Measurements from ENCODE around the gene MAPKAP1. TPM values are rescaled to one million over a fixed set of nuclear protein-coding genes. Genes with fewer than 3 reads are reported as not detected.
A peak's percentile ranks its signal among the peaks of the same experiment; 100 is the strongest.

MAPKAP1 gene
- total and polyA plus RNA-seq, 2 of the 13 experiments (the other 11 are each of a cell fraction or from before 2014, with no cell fraction given) = 45.0 to 64.3 TPM

DNA sequence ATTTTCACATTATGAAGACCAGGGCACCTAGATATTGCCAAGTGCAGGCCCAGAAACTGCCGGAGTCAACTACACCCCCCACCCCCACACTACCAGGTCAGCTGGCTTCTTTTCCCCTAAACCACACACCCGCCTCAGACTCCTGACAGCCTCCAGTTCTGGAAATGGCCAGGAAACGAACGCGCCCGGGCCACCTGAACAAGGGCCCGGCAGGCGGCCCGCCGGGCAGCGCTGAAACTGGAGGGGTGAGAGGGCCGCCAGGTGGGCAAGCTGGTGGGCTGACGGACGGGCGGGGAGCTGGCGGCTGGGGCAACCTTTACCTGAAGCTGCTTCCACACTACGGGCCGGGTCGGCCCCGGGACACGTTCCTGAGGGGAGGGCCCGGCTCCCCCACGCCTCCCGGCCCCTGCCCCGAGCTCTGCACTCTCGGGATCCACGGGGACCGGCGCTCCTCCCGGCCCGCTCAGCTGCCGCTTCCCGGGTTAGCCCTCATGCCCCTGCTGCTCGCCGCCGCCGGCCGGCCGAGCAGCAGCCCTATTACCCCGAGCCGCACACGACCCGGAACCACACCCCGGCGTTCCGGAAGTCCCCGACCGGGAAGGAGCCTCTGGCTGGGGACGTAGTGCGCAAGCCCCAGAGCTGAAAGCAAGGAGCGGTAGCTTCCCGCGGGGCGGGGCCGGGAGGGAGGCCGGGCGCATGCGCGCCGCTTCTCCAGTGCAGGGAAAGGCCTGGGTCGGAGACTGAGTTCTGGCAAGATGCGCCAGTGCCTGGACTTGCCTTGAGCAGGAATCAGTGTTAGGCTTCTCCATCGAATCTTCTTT, at the start of gene MAPKAP1 (continued):
- TF ChIP-seq, protein P1, sequence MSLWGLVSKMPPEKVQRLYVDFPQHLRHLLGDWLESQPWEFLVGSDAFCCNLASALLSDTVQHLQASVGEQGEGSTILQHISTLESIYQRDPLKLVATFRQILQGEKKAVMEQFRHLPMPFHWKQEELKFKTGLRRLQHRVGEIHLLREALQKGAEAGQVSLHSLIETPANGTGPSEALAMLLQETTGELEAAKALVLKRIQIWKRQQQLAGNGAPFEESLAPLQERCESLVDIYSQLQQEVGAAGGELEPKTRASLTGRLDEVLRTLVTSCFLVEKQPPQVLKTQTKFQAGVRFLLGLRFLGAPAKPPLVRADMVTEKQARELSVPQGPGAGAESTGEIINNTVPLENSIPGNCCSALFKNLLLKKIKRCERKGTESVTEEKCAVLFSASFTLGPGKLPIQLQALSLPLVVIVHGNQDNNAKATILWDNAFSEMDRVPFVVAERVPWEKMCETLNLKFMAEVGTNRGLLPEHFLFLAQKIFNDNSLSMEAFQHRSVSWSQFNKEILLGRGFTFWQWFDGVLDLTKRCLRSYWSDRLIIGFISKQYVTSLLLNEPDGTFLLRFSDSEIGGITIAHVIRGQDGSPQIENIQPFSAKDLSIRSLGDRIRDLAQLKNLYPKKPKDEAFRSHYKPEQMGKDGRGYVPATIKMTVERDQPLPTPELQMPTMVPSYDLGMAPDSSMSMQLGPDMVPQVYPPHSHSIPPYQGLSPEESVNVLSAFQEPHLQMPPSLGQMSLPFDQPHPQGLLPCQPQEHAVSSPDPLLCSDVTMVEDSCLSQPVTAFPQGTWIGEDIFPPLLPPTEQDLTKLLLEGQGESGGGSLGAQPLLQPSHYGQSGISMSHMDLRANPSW (CRISPR knock-in tag; IDR thresholded peaks at IDR 0.05; ENCODE audit: borderline replicate concordance) = no peak; the same call in 1 of the 2 replicates
- TF ChIP-seq, protein P2, sequence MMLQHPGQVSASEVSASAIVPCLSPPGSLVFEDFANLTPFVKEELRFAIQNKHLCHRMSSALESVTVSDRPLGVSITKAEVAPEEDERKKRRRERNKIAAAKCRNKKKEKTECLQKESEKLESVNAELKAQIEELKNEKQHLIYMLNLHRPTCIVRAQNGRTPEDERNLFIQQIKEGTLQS (CRISPR knock-in tag; IDR thresholded peaks at IDR 0.05) = no peak
- TF ChIP-seq JDP2 (CRISPR knock-in tag; IDR thresholded peaks at IDR 0.05; ENCODE audit: borderline replicate concordance) = no peak
- TF ChIP-seq ZNF256 (CRISPR knock-in tag; conservative IDR thresholded peaks at IDR 0.05) = no peak
- peak; percentile 97 for TF ChIP-seq KAT8 (CRISPR knock-in tag; IDR thresholded peaks at IDR 0.05)
- no peak for TF ChIP-seq ZNF326 (CRISPR knock-in tag; IDR thresholded peaks at IDR 0.05; ENCODE audit: borderline replicate concordance)
- no peak for TF ChIP-seq ZNF17 (CRISPR knock-in tag; IDR thresholded peaks at IDR 0.05)
- no peak for TF ChIP-seq NFKBIZ (CRISPR knock-in tag; IDR thresholded peaks at IDR 0.05)
- peak; percentile 74; the same call in 1 of the 2 replicates for TF ChIP-seq NFATC3 (CRISPR knock-in tag; IDR thresholded peaks at IDR 0.05)
- TF ChIP-seq, protein P3, sequence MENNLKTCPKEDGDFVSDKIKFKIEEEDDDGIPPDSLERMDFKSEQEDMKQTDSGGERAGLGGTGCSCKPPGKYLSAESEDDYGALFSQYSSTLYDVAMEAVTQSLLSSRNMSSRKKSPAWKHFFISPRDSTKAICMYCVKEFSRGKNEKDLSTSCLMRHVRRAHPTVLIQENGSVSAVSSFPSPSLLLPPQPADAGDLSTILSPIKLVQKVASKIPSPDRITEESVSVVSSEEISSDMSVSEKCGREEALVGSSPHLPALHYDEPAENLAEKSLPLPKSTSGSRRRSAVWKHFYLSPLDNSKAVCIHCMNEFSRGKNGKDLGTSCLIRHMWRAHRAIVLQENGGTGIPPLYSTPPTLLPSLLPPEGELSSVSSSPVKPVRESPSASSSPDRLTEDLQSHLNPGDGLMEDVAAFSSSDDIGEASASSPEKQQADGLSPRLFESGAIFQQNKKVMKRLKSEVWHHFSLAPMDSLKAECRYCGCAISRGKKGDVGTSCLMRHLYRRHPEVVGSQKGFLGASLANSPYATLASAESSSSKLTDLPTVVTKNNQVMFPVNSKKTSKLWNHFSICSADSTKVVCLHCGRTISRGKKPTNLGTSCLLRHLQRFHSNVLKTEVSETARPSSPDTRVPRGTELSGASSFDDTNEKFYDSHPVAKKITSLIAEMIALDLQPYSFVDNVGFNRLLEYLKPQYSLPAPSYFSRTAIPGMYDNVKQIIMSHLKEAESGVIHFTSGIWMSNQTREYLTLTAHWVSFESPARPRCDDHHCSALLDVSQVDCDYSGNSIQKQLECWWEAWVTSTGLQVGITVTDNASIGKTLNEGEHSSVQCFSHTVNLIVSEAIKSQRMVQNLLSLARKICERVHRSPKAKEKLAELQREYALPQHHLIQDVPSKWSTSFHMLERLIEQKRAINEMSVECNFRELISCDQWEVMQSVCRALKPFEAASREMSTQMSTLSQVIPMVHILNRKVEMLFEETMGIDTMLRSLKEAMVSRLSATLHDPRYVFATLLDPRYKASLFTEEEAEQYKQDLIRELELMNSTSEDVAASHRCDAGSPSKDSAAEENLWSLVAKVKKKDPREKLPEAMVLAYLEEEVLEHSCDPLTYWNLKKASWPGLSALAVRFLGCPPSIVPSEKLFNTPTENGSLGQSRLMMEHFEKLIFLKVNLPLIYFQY (CRISPR knock-in tag; IDR thresholded peaks at IDR 0.05; ENCODE audit: borderline replicate concordance) = peak; percentile 24; the same call in 1 of the 2 replicates
- TF ChIP-seq POLR2AphosphoS5 (IDR thresholded peaks at IDR 0.05; ENCODE audit: low read depth, low read length) = peak; percentile 90
- TF ChIP-seq, protein P4, sequence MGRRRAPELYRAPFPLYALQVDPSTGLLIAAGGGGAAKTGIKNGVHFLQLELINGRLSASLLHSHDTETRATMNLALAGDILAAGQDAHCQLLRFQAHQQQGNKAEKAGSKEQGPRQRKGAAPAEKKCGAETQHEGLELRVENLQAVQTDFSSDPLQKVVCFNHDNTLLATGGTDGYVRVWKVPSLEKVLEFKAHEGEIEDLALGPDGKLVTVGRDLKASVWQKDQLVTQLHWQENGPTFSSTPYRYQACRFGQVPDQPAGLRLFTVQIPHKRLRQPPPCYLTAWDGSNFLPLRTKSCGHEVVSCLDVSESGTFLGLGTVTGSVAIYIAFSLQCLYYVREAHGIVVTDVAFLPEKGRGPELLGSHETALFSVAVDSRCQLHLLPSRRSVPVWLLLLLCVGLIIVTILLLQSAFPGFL (CRISPR knock-in tag; IDR thresholded peaks at IDR 0.05) = no peak
- TF ChIP-seq ZBTB38 (CRISPR knock-in tag; IDR thresholded peaks at IDR 0.05) = peak; percentile 51; the same call in 1 of the 2 replicates
- TF ChIP-seq, protein P5, sequence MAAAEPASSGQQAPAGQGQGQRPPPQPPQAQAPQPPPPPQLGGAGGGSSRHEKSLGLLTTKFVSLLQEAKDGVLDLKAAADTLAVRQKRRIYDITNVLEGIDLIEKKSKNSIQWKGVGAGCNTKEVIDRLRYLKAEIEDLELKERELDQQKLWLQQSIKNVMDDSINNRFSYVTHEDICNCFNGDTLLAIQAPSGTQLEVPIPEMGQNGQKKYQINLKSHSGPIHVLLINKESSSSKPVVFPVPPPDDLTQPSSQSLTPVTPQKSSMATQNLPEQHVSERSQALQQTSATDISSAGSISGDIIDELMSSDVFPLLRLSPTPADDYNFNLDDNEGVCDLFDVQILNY (CRISPR knock-in tag; conservative IDR thresholded peaks at IDR 0.05) = 0 out of 2 replicates have a peak, but pooled peaks have one; percentile 23
- TF ChIP-seq ZKSCAN8 (CRISPR knock-in tag; IDR thresholded peaks at IDR 0.05; ENCODE audit: borderline replicate concordance) = no peak; the same call in 1 of the 2 replicates
- no peak for TF ChIP-seq HMG20A (CRISPR knock-in tag; IDR thresholded peaks at IDR 0.05; ENCODE audit: borderline replicate concordance)
- TF ChIP-seq ZFP82 (CRISPR knock-in tag; IDR thresholded peaks at IDR 0.05; ENCODE audit: borderline replicate concordance) = peak; percentile 64; the same call in 1 of the 2 replicates
- no peak for TF ChIP-seq ZNF775 (CRISPR knock-in tag; IDR thresholded peaks at IDR 0.05; ENCODE audit: borderline replicate concordance)

All from HepG2 (cell line).